Liver (tissue), 9 donors: Measurements from ENCODE around the gene C2CD5. TPM values are rescaled to one million over a fixed set of nuclear protein-coding genes. Genes with fewer than 3 reads are reported as not detected.

Experiments
- DNase-seq: peaks from one replicate; pipeline ENCODE4 v3.0.0-alpha.2; 2017; ENCODE audit warnings: low spot score
- H3K27ac ChIP-seq, 2 donors: one replicate each; pipeline ENCODE4 v1.7.0; 2013; ENCODE audit warnings: inconsistent platforms in 2 of 2, low read length in 2 of 2, control low read depth in 1 of 2, low read depth in 1 of 2, mild to moderate bottlenecking in 1 of 2
- H3K27me3 ChIP-seq, 4 donors: one replicate each; pipeline versions ENCODE4 v1.6.1 to v1.7.0; 2013; ENCODE audit warnings: low read length in 3 of 4, inconsistent platforms in 1 of 4, mild to moderate bottlenecking in 1 of 4, moderate library complexity in 1 of 4; ENCODE audit not compliant: control insufficient read depth in 4 of 4, insufficient read depth in 4 of 4
- H3K36me3 ChIP-seq, 4 donors: one replicate each; pipeline versions ENCODE4 v1.6.1 to v1.7.0; 2013; ENCODE audit warnings: low read length in 3 of 4, mild to moderate bottlenecking in 3 of 4, low read depth in 1 of 4, moderate library complexity in 1 of 4; ENCODE audit not compliant: control insufficient read depth in 4 of 4, insufficient read depth in 3 of 4
- H3K4me1 ChIP-seq, 4 donors: one replicate each; pipeline versions ENCODE4 v1.6.1 to v1.7.0; 2013; ENCODE audit warnings: low read length in 3 of 4, mild to moderate bottlenecking in 3 of 4, moderate library complexity in 1 of 4; ENCODE audit not compliant: control insufficient read depth in 4 of 4, insufficient read depth in 4 of 4
- H3K4me3 ChIP-seq, 3 donors: one replicate each; pipeline versions ENCODE4 v1.6.1 to v1.7.0; 2013; ENCODE audit warnings: low read length in 3 of 3, control low read depth in 1 of 3, low read depth in 1 of 3, mild to moderate bottlenecking in 1 of 3
- H3K9ac ChIP-seq, 2 donors: one replicate each; pipeline ENCODE4 v1.7.0; 2013; ENCODE audit warnings: low read length in 2 of 2, mild to moderate bottlenecking in 2 of 2, moderate library complexity in 2 of 2, control low read depth in 1 of 2, low read depth in 1 of 2
- H3K9me3 ChIP-seq, 4 donors: one replicate each; pipeline versions ENCODE4 v1.6.1 to v1.7.0; 2013; ENCODE audit warnings: low read length in 3 of 4; ENCODE audit not compliant: control insufficient read depth in 4 of 4
- ATF3 ChIP-seq: IDR thresholded peaks from 2 replicates; pipeline ENCODE4 v1.6.1; 2016; ENCODE audit warnings: antibody characterized with exemption
- CTCF ChIP-seq: fragments of 150-350 bp; IDR thresholded peaks from 2 replicates; pipeline ENCODE4 v1.5.1; 2017; ENCODE audit warnings: improper control_type of control experiment, low read depth, low read length; ENCODE audit not compliant: missing input control
- EGR1 ChIP-seq, 2 donors: IDR thresholded peaks; 2 replicates each; pipeline ENCODE4 v1.6.1; 2016 to 2018; ENCODE audit warnings: antibody characterized with exemption in 2 of 2, low read depth in 2 of 2
- FOXA1 ChIP-seq: IDR thresholded peaks from 2 replicates; pipeline ENCODE4 v1.6.1; 2016; ENCODE audit warnings: antibody characterized with exemption
- FOXA2 ChIP-seq: IDR thresholded peaks from 2 replicates; pipeline ENCODE4 v1.6.1; 2016; ENCODE audit warnings: antibody characterized with exemption
- GABPA ChIP-seq, 2 donors: IDR thresholded peaks in 1 of 2; conservative IDR thresholded peaks in 1 of 2; 2 replicates each; pipeline ENCODE4 v1.6.1; 2016; ENCODE audit warnings: antibody characterized with exemption in 2 of 2, mild to moderate bottlenecking in 1 of 2, moderate library complexity in 1 of 2
- HNF4A ChIP-seq, 2 donors: conservative IDR thresholded peaks; 2 replicates each; pipeline ENCODE4 v1.6.1; 2016; ENCODE audit warnings: antibody characterized with exemption in 2 of 2, mild to moderate bottlenecking in 2 of 2
- HNF4G ChIP-seq: IDR thresholded peaks from 2 replicates; pipeline ENCODE4 v1.6.1; 2016; ENCODE audit warnings: antibody characterized with exemption
- JUND ChIP-seq, 2 donors: IDR thresholded peaks; 2 replicates each; pipeline ENCODE4 v1.6.1; 2016; ENCODE audit warnings: antibody characterized with exemption in 2 of 2
- MAX ChIP-seq: IDR thresholded peaks from 2 replicates; pipeline ENCODE4 v1.6.1; 2016; ENCODE audit warnings: antibody characterized with exemption
- NR2F2 ChIP-seq: IDR thresholded peaks from 2 replicates; pipeline ENCODE4 v1.6.1; 2016; ENCODE audit warnings: antibody characterized with exemption
- RAD21 ChIP-seq, 2 donors: IDR thresholded peaks; 2 replicates each; pipeline ENCODE4 v1.6.1; 2016; ENCODE audit warnings: antibody characterized with exemption in 2 of 2, mild to moderate bottlenecking in 2 of 2
- REST ChIP-seq: IDR thresholded peaks from 2 replicates; pipeline ENCODE4 v1.6.1; 2016; ENCODE audit warnings: antibody characterized with exemption, mild to moderate bottlenecking
- RXRA ChIP-seq, 2 donors: IDR thresholded peaks; 2 replicates each; pipeline ENCODE4 v1.6.1; 2017 to 2018; ENCODE audit warnings: antibody characterized with exemption in 2 of 2, mild to moderate bottlenecking in 1 of 2
- SP1 ChIP-seq: IDR thresholded peaks from 2 replicates; pipeline ENCODE4 v1.6.1; 2018; ENCODE audit warnings: antibody characterized with exemption, mild to moderate bottlenecking
- TAF1 ChIP-seq: conservative IDR thresholded peaks from 2 replicates; pipeline ENCODE4 v1.6.1; 2016; ENCODE audit warnings: antibody characterized with exemption, mild to moderate bottlenecking
- YY1 ChIP-seq: IDR thresholded peaks from 2 replicates; pipeline ENCODE4 v1.6.1; 2016; ENCODE audit warnings: antibody characterized with exemption, mild to moderate bottlenecking
- ZBTB33 ChIP-seq: IDR thresholded peaks from 2 replicates; pipeline ENCODE4 v1.6.1; 2016; ENCODE audit warnings: antibody characterized with exemption
- WGBS: extraction: QIAGEN DNeasy Blood & Tissue Kit; methylation state at CpG from one replicate; pipeline ENCODE4 v1.1.7; 2013; 5-methylcytosine and 5-hydroxymethylcytosine counted together
- polyA plus RNA-seq, 2 donors: library from polyadenylated mRNA; stranded (reverse) in 1 of 2; unstranded in 1 of 2; fragments of 200-250 nt in 1 of 2; fragments of >200 nt in 1 of 2; fragmentation: Nextera tagmentation in 1 of 2; extraction: Ambion mirVana in 1 of 2; gene quantifications; one replicate each; pipeline versions ENCODE4 v1.2.1 to v1.2.3, GENCODE V29; 2013 to 2015
- total RNA-seq, 2 donors: library from RNA; depleted of rRNA; stranded (reverse); fragments of >200 nt; gene quantifications; one replicate each; pipeline ENCODE4 v1.2.3, GENCODE V29; 2014
- donor health status: healthy.
- donor health status: healthy.
- donor health status: healthy.
- donor health status: healthy.
- donor health status: healthy.

The C2CD5 gene
- total and polyA plus RNA-seq, 4 donors, result 5.8 to 25.0 (median 13.2) TPM

GRCh38 chr12:22533155-22533554 is 11.2 kb downstream of the C2CD5 start:
- 91% methylated on average over 4 of the region's 4 CpGs for WGBS
- Histone ChIP-seq H3K9ac (no peak overlapping the region), H3K4me1 (peaks cover 0 to 5% (median 2%) of the 10 kb centered on the region in 4 donors), H3K4me3 (no peak overlapping the region), H3K36me3 (peaks cover 2 to 10% (median 7%) of the 10 kb centered on the region in 4 donors), H3K27me3 (no peaks in the 10 kb centered on the region), H3K9me3 (no peaks in the 10 kb centered on the region), H3K27ac (no peak overlapping the region)
- no peak for DNase-seq
- TF ChIP-seq NR2F2 (no peak), GABPA (IDR thresholded peaks at IDR 0.05 in 1 of 2, conservative IDR thresholded peaks at IDR 0.05 in 1 of 2) (no peak), TAF1 (no peak), FOXA1 (no peak), FOXA2 (no peak), RAD21 (IDR thresholded peaks at IDR 0.05) (no peak), ZBTB33 (no peak), HNF4A (conservative IDR thresholded peaks at IDR 0.05) (no peak), ATF3 (no peak), CTCF (no peak), YY1 (no peak), RXRA (IDR thresholded peaks at IDR 0.05) (no peak), HNF4G (no peak), SP1 (no peak), REST (no peak), EGR1 (IDR thresholded peaks at IDR 0.05; ENCODE audit: low read depth in 2 of 2) (no peak), MAX (no peak), JUND (IDR thresholded peaks at IDR 0.05) (no peak)
